Suppressor macrophage treated with lipopolysaccharide for 4 hours (primary cell): ENCODE results near the gene IKBKE.

Experiments used
- DNase-seq: peaks from one replicate; pipeline ENCODE4 v3.0.0-alpha.2; 2020

IKBKE gene

GRCh38 chr1:206514813-206515387 is 44.6 kb downstream of the IKBKE start:
- DNase-seq = peak; percentile 72

DNA sequence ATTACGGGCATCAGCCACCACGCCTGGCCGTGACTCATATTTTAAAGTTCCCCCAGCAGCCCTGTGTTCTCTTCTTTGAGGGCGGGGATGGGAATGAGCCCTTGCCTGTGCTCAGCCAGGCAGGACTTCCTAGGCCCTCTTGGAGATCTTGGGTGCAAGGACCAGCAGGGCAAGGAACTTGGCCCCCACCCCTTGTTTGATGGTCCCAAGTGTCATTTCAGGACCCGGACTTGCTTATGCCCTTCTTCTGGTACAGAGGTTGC is 46.4 kb downstream of the IKBKE start:
- peak; percentile 65 for DNase-seq

DNA sequence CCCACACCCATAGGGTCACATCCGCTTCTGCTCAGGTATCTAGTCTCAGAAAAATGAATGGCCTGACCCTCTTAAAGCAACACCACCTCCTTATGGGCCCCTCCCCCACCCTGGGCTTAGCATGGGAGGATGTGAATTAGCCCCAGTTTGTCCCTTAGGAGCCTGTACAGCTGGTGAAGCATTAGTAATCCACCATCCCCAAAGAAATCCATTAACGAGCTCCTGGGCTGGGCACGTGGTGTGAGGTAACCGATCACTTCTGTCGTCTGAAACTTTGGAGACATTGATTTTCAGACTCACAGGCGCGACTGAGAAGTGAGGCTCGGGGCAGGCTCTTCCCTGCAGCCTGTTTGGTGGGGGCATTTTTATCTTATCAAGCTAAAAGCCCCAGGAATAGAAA is 47.5 kb downstream of the IKBKE start:
- no peak for DNase-seq

DNA sequence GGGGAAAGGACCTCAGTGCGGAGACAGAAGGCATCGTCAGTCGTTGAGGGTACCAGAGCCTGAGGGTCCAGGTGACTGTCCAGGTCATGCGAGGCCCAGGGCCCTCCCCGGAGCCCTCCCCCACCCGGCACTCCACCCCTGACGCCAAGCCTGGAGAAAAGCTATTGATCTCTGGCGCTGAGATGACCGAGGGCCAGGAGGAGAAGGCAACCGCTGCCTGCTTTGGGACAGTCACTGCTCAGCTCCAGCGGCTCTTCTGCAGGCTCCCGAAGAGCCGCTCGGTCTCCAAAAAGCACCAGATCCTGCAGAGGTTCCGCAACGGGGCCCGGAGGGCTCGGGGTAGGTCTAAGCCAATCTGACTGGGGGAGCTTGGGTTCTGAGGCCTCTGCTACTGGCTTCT is 47.9 kb downstream of the IKBKE start:
- DNase-seq = no peak

DNA sequence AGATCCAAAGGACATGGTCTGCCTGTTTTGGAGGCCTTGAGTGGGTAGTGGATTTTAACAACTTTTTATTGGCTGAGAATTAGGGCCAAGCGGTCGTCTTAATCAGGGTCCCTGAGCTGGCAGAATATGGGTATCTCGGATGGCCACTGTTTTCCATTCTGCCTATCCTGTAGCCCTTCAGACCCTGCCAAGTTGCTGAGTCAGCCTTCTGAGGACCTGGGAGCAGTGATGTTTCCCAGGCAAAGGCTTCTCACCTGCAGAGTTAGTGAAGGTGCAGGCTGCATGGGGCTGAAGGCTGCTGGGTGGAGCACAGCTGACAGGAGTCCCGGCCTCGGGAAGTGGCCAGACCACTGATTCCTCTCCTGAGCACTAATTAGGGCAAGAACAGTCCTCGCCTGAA is 48.5 kb downstream of the IKBKE start:
- DNase-seq = no peak

- DNase-seq = no peak
Observed at GRCh38 chr1:206521127-206521526, 50.9 kb downstream of the IKBKE start.

DNA sequence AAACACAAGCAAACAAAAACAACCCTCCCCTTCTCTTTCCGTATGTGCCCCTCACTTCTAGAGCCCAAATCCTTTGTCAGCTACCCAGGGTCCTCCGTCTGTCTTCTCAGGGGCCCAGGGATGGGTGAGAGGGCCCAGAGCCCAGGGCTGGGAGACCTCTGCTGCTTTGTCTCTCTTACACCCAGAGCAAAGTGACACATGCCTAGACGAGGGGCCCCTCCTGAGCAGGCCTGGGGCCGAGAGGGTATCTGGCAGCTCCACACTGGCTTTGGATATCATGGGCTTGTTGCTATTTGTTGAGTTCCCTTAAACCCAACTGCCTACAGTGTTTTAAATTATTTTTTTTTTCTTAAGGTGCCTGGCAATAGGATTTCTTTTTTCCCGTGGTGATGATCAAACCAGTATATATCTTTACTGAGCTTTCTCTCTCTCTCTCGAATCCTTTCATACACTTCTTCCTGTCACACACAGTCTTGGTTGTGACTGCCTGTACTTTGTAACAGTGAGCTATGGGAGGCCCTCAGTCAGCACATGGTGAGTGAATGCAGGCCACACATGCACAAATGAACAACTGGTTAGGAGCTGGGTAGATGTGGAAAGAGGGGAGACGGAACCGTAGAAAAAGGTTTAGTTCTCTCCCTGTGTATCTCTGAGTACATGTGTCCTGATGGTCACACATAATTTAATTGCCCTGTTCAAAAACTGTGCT is 51.6 kb downstream of the IKBKE start:
- no peak for DNase-seq

- DNase-seq = no peak
Observed at GRCh38 chr1:206524739-206525364, 54.6 kb downstream of the IKBKE start.

DNA sequence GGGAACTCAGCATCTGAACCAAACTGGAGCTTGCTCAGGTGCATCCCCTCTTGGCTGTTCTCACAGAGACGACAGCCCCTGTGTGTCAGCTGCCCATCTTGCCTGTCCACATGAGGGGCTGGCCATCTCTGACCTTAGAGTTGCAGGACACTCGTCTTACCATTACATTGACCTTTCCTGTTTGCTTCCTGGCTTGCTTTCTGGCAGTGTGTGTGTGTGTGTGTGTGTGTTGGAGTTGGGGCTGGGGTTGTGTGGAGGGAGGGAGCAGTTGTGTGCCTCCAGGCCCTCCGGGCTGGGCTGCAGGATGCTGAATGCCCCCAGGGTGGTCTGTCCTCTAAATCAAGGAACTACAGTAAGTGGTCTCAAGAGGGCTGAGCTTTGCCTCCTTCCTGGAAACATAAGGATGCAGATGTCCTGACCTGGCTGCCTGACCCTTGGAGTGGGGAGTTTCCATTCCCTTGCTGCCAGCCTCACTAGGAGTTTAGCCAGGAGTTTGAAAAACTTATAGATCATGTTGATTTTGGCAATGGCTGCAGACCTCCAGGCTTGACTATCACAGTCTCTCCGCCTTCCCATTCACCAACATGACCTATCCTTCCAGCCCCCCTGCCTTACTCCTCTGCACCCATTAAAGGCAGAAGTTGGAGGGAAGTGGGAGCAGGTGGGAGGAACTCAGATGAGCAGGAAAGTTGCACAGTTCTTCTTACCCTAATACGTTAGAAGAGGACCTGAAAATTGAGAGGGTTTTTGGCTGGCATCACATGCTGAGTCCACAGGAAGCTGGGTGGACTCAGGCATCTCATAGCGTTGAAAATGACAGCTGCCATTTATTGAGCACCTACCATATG is 56.0 kb downstream of the IKBKE start:
- DNase-seq = no peak

GRCh38 chr1:206529425-206529824 is 59.1 kb downstream of the IKBKE start:
- DNase-seq = no peak

GRCh38 chr1:206532368-206532767 is 62.1 kb downstream of the IKBKE start:
- no peak for DNase-seq

DNA sequence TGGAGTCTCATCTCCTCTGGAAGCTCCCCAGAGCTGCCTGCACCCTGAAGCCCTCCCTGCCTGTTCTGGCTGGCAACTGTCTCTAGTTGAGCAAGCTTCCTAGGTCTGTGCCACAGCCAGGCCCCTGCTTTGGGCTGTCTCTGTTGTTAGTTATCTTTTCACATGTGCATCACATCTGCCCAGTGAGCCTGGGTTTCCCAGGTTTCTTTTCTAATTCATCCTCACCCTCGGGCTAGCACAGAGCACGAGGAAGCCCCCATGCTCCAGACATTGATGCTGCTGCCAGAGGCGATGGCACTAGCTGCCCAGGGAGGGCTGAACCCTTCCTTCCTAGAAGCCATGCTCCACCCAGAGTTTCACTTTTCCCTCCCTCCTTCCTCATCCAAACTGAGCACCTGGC is 64.3 kb downstream of the IKBKE start:
- no peak for DNase-seq

- no peak for DNase-seq
Observed at GRCh38 chr1:206535853-206536188, 65.5 kb downstream of the IKBKE start.

- DNase-seq = no peak
Observed at GRCh38 chr1:206537141-206537540, 66.9 kb downstream of the IKBKE start.

DNA sequence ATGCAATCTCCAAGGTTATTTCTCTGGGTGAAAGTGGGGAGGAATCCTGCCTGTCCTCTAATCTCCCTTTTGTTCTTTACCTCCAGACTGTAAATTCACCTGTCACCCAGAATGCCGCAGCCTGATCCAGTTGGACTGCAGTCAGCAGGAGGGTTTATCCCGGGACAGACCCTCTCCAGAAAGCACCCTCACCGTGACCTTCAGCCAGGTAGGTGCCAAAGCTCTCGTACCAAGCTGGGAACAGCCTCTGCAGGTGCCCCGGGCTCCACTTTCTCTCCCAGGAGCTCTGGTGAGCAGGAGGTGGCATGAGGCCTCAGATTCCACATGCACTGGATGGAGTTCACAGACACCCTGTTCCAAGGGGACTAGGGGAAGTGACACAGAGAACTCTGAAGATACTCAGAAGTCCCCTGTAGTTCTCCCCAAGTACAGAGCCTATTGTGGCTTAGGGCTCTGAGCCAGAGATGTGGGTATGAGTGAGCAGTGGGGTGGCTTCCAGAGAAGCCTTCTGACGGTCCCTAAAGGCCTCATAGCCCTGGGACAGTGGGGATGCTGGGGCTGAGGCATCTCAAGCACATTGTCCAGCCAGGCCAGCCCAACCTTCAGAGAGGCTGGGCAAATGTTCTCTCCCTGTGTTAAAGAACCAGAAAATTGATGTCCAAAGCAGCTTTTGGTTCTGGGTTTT is 68.0 kb downstream of the IKBKE start:
- DNase-seq = no peak

DNA sequence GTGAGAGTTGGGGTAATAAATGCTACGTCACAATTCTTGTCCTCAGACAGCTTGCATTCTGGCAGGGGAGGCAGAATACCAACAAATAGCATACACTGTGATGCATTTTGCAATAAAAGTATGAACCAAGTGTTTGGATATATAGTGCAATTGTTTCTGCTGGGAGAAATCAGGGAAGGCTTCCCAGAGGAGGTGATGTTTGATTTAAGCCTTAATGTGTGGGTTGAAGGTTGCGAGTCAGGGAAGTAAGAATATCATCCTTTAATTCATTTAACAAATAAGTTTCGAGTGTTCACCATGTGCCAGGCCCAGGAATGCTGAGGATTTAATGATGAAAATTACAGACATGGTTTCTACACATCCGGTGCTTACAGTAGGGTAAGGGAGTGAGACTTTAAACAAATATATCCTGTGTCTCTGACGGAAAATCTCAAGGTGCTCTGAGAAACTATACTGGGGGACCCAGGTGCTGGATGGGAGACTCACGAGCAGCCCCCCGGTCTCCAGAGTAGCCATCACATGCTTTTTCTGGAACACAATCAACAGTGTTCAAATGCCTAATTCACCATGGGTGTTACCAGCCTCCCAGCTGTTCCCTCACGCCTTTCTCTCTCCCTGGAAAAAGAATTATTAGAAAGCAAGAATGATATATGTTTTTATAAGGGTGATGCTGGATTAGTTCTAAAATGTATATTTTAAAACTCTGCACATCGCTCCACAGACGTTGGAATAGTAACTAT is 68.8 kb downstream of the IKBKE start:
- no peak for DNase-seq

- DNase-seq = no peak
Observed at GRCh38 chr1:206540044-206540780, 69.9 kb downstream of the IKBKE start.

- DNase-seq = no peak
Observed at GRCh38 chr1:206541236-206541833, 71.1 kb downstream of the IKBKE start.

GRCh38 chr1:206544562-206545257 is 74.4 kb downstream of the IKBKE start:
- peak; percentile 66 for DNase-seq

- DNase-seq = no peak
Observed at GRCh38 chr1:206545351-206545750, 75.1 kb downstream of the IKBKE start.
